Common myeloid progenitor, CD34-positive (primary cell): ENCODE data around the gene BSCL2.

Experiments used
- CTCF ChIA-PET: fragments of 350-600 bp; sonication (Branson Sonifier 250); formaldehyde crosslinking; loops from one replicate; lab custom pipeline; 2021; ENCODE audit warnings: antibody characterized with exemption; lab: Charles Lee
- POLR2A ChIA-PET: fragments of 350-600 bp; sonication (Branson Sonifier 250); formaldehyde crosslinking; loops from one replicate; lab custom pipeline; 2021; ENCODE audit warnings: antibody characterized with exemption; lab: Charles Lee
- DNase-seq, 3 donors: peaks; one replicate each; pipeline versions ENCODE4 v3.0.0 to v3.0.0-alpha.2; 2013
- H3K27ac ChIP-seq, 2 experiments: 1 replicate in 1 of 2; 2 replicates in 1 of 2; pipeline ENCODE4 v1.7.0; 2013; ENCODE audit warnings: inconsistent platforms in 2 of 2, low read length in 2 of 2, mild to moderate bottlenecking in 2 of 2, low read depth in 1 of 2, moderate library complexity in 1 of 2; ENCODE audit not compliant: severe bottlenecking in 2 of 2, insufficient read depth in 1 of 2, poor library complexity in 1 of 2
- H3K27me3 ChIP-seq, 5 experiments: replicated peaks in 2 of 5; 1 replicate in 3 of 5; 2 replicates in 2 of 5; pipeline versions ENCODE4 v1.6.1 to v1.7.0; 2013; ENCODE audit warnings: low read length in 4 of 5, mild to moderate bottlenecking in 2 of 5, moderate library complexity in 2 of 5, inconsistent platforms in 1 of 5; ENCODE audit not compliant: insufficient read depth in 5 of 5, control insufficient read depth in 4 of 5
- H3K36me3 ChIP-seq, 4 experiments: 1 replicate in 2 of 4; 2 replicates in 2 of 4; pipeline versions ENCODE4 v1.6.1 to v1.7.0; 2013; ENCODE audit warnings: low read length in 3 of 4, control low read depth in 1 of 4, mild to moderate bottlenecking in 1 of 4; ENCODE audit not compliant: control insufficient read depth in 4 of 4, insufficient read depth in 4 of 4
- H3K4me1 ChIP-seq, 4 experiments: 1 replicate in 3 of 4; 2 replicates in 1 of 4; pipeline versions ENCODE4 v1.6.1 to v1.7.1; 2013; ENCODE audit warnings: low read length in 3 of 4, mild to moderate bottlenecking in 3 of 4, control low read depth in 1 of 4, inconsistent platforms in 1 of 4, moderate library complexity in 1 of 4; ENCODE audit not compliant: control insufficient read depth in 4 of 4, insufficient read depth in 4 of 4; ENCODE audit errors: control extremely low read depth in 1 of 4
- H3K4me3 ChIP-seq, 7 experiments: 1 replicate in 4 of 7; 2 replicates in 3 of 7; pipeline versions ENCODE4 v1.5.1 to v1.7.0; 2013; ENCODE audit warnings: mild to moderate bottlenecking in 7 of 7, low read length in 6 of 7, moderate library complexity in 6 of 7, inconsistent platforms in 2 of 7, low read depth in 2 of 7, control low read depth in 1 of 7; ENCODE audit not compliant: insufficient read depth in 4 of 7, control insufficient read depth in 1 of 7; ENCODE audit errors: extremely low read depth in 1 of 7
- H3K9me3 ChIP-seq, 5 experiments: 1 replicate in 4 of 5; 2 replicates in 1 of 5; pipeline versions ENCODE4 v1.6.1 to v1.7.1; 2013; ENCODE audit warnings: low read length in 4 of 5, mild to moderate bottlenecking in 2 of 5, inconsistent platforms in 1 of 5, low read depth in 1 of 5, moderate library complexity in 1 of 5; ENCODE audit not compliant: control insufficient read depth in 4 of 5, insufficient read depth in 2 of 5; ENCODE audit errors: control extremely low read depth in 1 of 5
- WGBS: methylation state at CpG from one replicate; pipeline ENCODE4 v1.1.5; 2013; ENCODE audit not compliant: insufficient coverage; 5-methylcytosine and 5-hydroxymethylcytosine counted together

BSCL2 gene

GRCh38 chr11:62712861-62713260, 5.6 kb upstream of the BSCL2 start:
- Histone ChIP-seq H3K4me1 (peaks cover 2 to 27% (median 21%) of the 10 kb centered on the region in 4 experiments), H3K36me3 (peaks cover 29 to 74% (median 57%) of the 10 kb centered on the region in 4 experiments), H3K9me3 (no peaks in the 10 kb centered on the region), H3K4me3 (no peak overlapping the region), H3K27ac (peak overlapping the region in 1 of 2 experiments; percentile 36), H3K27me3 (no peaks in the 10 kb centered on the region)
- no peak for DNase-seq
- WGBS: 90% methylated on average over 3 of the region's 3 CpGs
- POLR2A ChIA-PET: interaction anchor here (0.5 kb wide), 1 partner anchor 15 kb away, joined by 3 read pairs; no protein-coding TSS in a partner anchor
- CTCF ChIA-PET: interaction anchor here (0.8 to 2.5 kb wide), 4 partner anchors 11 to 151 kb away, joined by 3 to 8 read pairs (median 3); no protein-coding TSS in a partner anchor

- no peaks in the 10 kb centered on the region for H3K27me3 ChIP-seq
- peak overlapping the region in 1 of 2 experiments; percentile 36 for H3K27ac ChIP-seq
- DNase-seq: no peak
- WGBS: 100% methylated on average over 3 of the region's 6 CpGs
- H3K4me3 ChIP-seq: no peak overlapping the region
- H3K4me1 ChIP-seq: peaks cover 2 to 32% (median 23%) of the 10 kb centered on the region in 4 experiments
- H3K36me3 ChIP-seq: peaks cover 24 to 70% (median 52%) of the 10 kb centered on the region in 4 experiments
- CTCF ChIA-PET: interaction anchor here (0.8 to 2.5 kb wide), 4 partner anchors 12 to 151 kb away, joined by 3 to 8 read pairs (median 3); no protein-coding TSS in a partner anchor
- POLR2A ChIA-PET: interaction anchor here (0.5 kb wide), 1 partner anchor 15 kb away, joined by 3 read pairs; no protein-coding TSS in a partner anchor
- no peaks in the 10 kb centered on the region for H3K9me3 ChIP-seq
These were observed 5.1 kb upstream of the BSCL2 start for GRCh38 chr11:62712276-62712812.

GRCh38 chr11:62710001-62710345, 2.7 kb upstream of the BSCL2 start:
- no peak for DNase-seq
- Histone ChIP-seq H3K4me1 (peaks cover 5 to 50% (median 39%) of the 10 kb centered on the region in 4 experiments), H3K36me3 (peaks cover 11 to 48% (median 29%) of the 10 kb centered on the region in 4 experiments), H3K27me3 (no peaks in the 10 kb centered on the region), H3K27ac (peak overlapping the region; percentile 93 to 97), H3K9me3 (no peaks in the 10 kb centered on the region), H3K4me3 (peak overlapping the region; percentile 28 to 90 (median 82))
- WGBS: 61% methylated on average over 7 of the region's 7 CpGs
- ChIA-PET POLR2A (interaction anchor here (0.9 to 2.5 kb wide), 5 partner anchors 18 to 131 kb away, joined by 3 to 22 read pairs (median 6); partner anchors contain the start of genes HNRNPUL2, LBHD1, STX5 and TTC9C), CTCF (interaction anchor here (1.2 to 4.1 kb wide), 4 partner anchors 14 to 61 kb away, joined by 3 to 18 read pairs (median 6); no protein-coding TSS in a partner anchor)

- H3K36me3 ChIP-seq: peaks cover 9 to 44% (median 24%) of the 10 kb centered on the region in 4 experiments
- peak overlapping the region; percentile 93 to 97 for H3K27ac ChIP-seq
- H3K27me3 ChIP-seq: no peaks in the 10 kb centered on the region
- DNase-seq: peak; percentile 99 to 100 (median 100)
- ChIA-PET CTCF (interaction anchor here (0.6 to 4.1 kb wide), 9 partner anchors 11 to 77 kb away, joined by 3 to 20 read pairs (median 5); no protein-coding TSS in a partner anchor), POLR2A (interaction anchor here (0.9 to 2.5 kb wide), 6 partner anchors 18 to 132 kb away, joined by 3 to 22 read pairs (median 6); partner anchors contain the start of genes HNRNPUL2, LBHD1, STX5 and TTC9C)
- peak overlapping the region; percentile 61 to 90 (median 82) for H3K4me3 ChIP-seq
- WGBS: under 1% methylated on average over 41 of the region's 47 CpGs
- no peaks in the 10 kb centered on the region for H3K9me3 ChIP-seq
- peaks cover 8 to 56% (median 44%) of the 10 kb centered on the region in 4 experiments for H3K4me1 ChIP-seq
These were observed 2.2 kb upstream of the BSCL2 start for GRCh38 chr11:62709247-62710000.

- WGBS: 0% methylated on average over 5 of the region's 7 CpGs
- ChIA-PET POLR2A (interaction anchor here (0.9 to 2.5 kb wide), 5 partner anchors 19 to 133 kb away, joined by 3 to 22 read pairs (median 6); partner anchors contain the start of genes HNRNPUL2, LBHD1, TTC9C and TUT1), CTCF (interaction anchor here (0.6 to 4.1 kb wide), 9 partner anchors 10 to 78 kb away, joined by 3 to 20 read pairs (median 3); no protein-coding TSS in a partner anchor)
- Histone ChIP-seq H3K36me3 (peaks cover 7 to 39% (median 19%) of the 10 kb centered on the region in 4 experiments), H3K27ac (peak overlapping the region; percentile 93 to 97), H3K9me3 (no peaks in the 10 kb centered on the region), H3K4me3 (peak overlapping the region; percentile 61 to 90 (median 82)), H3K4me1 (peaks cover 8 to 56% (median 44%) of the 10 kb centered on the region in 4 experiments), H3K27me3 (no peaks in the 10 kb centered on the region)
- DNase-seq: no peak
These were observed 1.6 kb upstream of the BSCL2 start for GRCh38 chr11:62708793-62709192.

- ChIA-PET CTCF (interaction anchor here (0.6 to 4.1 kb wide), 8 partner anchors 9 to 107 kb away, joined by 3 to 20 read pairs (median 4); partner anchors contain the start of gene MTA2), POLR2A (interaction anchor here (0.7 to 2.5 kb wide), 4 partner anchors 19 to 117 kb away, joined by 3 to 22 read pairs (median 8); partner anchors contain the start of genes HNRNPUL2, LBHD1, TTC9C and TUT1)
- 85% methylated on average over 5 of the region's 5 CpGs for WGBS
- Histone ChIP-seq H3K4me1 (peaks cover 8 to 56% (median 44%) of the 10 kb centered on the region in 4 experiments), H3K27ac (peak overlapping the region; percentile 93 to 97), H3K27me3 (no peaks in the 10 kb centered on the region), H3K4me3 (peak overlapping the region in 6 of 7 experiments; percentile 74 to 90 (median 84)), H3K9me3 (no peaks in the 10 kb centered on the region), H3K36me3 (peaks cover 4 to 35% (median 17%) of the 10 kb centered on the region in 4 experiments)
- DNase-seq: no peak
These were observed 1.2 kb upstream of the BSCL2 start for GRCh38 chr11:62708392-62708791.
